ENCODE measurements around the gene ACADS. TPM values are rescaled to one million over a fixed set of nuclear protein-coding genes. Genes with fewer than 3 reads are reported as not detected.

The ACADS gene
- total RNA-seq, 1 donor from 2014 or later = 4.2 TPM

GRCh38 chr12:120757949-120758348 is 32.3 kb downstream of the ACADS start:
- DNase-seq = no peak

GRCh38 chr12:120758798-120759590 is 33.4 kb downstream of the ACADS start:
- DNase-seq = no peak

- DNase-seq = no peak
Measured at GRCh38 chr12:120759591-120760348, 34.1 kb downstream of the ACADS start.

DNA sequence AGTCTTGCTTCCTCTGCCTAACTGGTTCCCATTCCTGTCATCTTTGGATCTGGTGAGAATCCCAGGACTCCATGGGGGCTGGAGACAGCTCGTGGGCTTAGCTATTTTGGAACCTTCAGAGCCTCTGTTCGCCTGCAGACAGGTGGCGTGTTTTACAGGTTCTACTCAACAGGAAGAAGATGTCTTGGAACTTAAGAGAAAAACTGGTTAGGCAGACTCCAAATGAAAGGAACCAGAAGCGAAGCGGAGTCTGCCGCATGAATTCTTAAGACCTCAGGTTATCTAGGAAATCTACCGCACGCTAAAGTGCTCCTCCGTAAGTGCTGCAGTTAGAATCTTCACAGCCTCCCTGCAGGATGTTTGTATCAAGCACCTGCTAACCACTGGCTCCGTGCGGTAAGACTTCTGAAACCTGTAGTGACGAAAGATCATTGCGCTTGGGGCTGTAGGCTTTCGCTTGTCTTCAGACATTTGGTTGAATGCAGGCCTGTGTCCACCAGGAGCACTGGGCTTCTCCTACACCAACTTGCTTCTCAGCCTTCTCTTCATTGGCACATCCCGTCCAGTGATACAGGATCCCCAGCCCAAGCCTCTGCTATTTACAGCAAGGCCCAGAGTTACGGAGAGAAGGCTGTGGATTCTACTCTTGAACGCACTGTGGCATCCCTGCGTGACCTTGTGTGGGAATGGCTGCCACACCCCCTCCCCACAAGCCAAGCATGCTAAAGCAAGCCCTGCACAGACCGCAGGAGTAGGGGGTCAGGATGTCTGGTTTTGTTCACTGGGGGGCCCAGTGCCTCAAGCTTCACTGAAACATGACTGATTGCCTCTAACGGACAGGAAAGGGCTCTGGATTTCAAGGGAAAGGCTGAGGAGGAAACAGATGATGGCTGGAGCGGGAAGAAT is 35.0 kb downstream of the ACADS start:
- DNase-seq = no peak

DNA sequence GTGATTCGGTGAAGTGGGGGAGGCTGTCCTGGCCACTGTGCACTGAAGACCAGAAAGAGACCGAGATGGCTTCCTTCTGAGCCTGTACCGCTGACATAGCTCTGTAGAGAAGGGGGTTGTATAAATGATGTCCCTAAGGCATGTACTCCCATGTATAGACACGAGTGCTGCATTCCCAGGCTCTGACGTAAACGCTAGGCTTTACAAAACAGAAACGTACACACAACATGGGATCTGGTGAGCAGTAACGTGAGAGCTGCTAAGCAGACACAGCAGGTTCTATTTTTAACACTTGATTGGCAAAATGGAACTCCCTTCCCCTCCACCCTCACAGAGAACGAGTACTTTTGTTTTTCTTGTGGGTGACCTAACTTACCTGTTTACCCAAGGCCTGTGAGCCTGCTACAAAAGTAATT is 35.9 kb downstream of the ACADS start:
- DNase-seq = peak; percentile 19

DNA sequence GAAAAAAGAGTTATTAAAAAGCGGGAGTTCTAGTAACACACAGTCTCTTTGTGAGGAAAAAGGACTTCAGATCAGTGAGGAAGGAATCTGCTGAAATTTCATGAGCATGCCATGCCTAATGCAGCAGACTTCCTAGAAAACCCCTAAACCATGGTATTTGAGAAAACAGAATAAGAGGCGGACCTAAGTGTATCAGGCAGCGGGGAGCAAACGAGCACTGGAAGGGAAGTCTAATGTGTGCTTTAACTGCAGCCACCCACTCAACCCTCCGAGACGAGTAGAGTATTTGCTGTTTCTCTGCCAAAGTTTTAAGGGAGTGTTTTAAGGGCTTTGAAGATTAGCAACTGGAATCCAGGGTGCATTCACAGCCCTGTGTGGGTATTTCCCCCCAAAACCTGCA is 36.5 kb downstream of the ACADS start:
- no peak for DNase-seq

GRCh38 chr12:120763250-120763649 is 37.6 kb downstream of the ACADS start:
- DNase-seq = no peak

DNA sequence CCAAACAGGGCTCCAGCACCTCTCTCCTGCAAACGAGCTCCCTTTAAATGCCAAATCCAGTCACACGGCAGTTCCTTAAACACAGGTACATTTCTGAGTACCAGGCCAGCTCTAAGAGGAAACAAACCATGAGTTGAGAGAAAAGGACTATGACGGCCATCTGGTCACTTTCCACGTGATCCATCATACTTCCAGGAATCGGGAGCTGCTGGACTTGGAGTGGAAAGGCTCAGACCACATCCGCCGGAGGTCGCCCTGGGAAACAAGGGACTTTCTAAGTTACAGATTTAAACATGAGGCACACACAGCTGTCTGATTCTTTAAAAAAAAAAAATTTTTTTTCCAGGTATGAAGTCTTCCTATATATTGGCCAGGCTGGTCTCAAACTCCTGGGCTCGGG is 39.2 kb downstream of the ACADS start:
- no peak for DNase-seq

GRCh38 chr12:120766566-120766965 is 40.9 kb downstream of the ACADS start:
- DNase-seq = no peak

DNA sequence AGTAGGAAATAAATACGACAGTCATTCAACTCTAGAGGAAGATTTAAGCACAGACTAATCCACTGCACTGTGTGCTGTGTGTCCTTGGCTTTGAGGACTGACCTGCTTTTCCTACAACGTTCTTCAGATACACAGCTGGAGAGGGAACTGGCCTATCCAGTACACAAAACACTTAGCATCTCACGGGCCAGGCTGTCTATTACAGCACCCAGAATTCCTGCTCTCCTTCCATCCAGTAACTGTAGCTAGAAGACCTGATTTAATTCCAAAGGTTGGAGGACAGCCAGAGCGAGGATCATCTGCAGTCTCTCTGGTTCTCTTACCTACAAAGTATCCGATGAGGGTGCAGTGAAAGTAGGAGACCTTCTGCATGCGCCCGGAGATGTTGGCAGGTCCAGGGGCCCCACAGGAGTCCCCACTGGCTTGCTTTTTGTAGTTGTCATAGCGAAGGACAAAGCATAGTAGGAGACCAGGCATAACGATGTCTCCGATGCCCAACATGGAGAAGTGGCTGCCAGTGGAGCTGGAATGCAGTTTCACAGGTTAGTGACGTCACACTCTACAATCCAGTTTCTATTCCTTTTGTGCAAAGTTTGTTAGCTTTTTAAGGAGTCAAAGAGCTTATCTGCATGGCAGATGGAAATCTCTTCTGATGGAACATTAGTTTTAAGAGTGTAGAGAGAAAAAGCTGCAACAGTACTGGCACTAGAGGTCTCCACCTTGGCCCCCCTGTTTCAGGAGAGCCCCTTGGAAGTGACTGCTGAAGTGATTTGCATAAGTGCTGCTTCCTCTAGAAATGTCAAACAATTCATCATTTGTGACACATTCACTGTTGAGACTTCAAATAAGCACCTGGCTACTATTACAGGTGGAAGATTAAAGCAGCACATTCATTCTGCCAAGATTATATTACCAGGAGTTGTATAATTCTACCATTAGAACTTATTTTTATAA is 41.7 kb downstream of the ACADS start:
- no peak for DNase-seq

- no peak for DNase-seq
Measured at GRCh38 chr12:120771097-120771496, 45.5 kb downstream of the ACADS start.

GRCh38 chr12:120774169-120774916 is 48.7 kb downstream of the ACADS start:
- DNase-seq = no peak

GRCh38 chr12:120775862-120776552 is 50.4 kb downstream of the ACADS start:
- no peak for DNase-seq

DNA sequence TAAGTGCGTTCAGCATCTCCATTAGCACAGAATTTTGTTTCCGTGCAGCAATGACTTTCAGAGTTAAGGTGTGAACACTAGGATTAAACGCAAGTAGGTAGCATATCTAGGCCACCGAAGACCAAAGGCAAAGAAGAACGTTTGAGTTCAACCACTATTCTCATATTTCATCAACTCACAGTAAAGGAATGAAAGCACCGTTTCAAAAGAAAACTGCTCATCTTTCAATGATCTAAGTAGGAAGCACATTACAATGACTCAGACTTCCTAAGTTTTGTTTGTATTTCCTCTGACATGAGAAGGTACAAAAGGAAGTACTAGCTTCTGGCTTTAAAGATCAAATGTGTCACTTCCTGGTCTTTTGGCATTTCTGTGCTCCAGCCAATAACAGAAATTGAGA is 57.6 kb downstream of the ACADS start:
- DNase-seq = no peak

- DNase-seq = no peak
Measured at GRCh38 chr12:120784804-120785203, 59.2 kb downstream of the ACADS start.

DNA sequence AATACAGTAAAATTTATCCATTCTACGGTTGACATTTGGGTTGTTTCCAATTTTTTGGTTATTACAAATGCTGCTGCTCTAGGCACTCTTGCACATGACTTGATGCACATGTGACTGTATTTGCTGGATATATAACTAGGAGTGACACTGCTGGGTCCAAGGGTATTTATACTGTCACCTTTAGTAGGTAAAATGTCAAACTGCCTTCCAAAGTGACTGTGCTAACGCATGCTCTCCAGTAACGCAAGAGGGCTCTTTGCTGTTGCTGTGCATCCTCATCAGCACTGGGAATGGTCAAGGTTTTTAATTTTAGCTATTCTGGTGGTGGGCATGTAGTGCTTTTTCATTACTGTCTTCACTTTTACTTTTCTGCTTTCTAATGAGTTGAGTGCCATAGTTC is 62.3 kb downstream of the ACADS start:
- no peak for DNase-seq
